ENCODE results near the gene HES5.

Gene HES5

DNA sequence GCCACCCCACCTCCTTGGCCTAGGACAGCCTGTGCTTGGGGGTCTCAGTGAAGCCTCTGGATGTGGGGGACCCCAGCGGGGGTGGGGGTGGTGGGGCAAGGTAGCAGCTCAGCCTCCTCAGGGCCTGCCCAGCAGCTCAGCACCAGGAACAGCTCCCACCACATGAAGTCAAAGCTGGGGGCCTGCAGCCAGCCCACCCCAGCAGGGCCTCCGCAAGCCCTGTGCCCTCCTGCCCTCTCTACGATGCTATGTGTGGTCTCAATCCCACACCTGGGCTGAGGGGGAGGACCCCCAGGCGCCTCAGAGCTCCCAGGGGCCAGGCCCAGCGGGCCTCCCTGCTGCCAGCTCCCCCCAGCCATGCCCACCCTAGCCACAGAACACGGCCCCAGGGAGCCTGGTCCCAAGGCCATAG, 22.3 kb downstream of the HES5 start:
- Histone ChIP-seq H3K4ac (ENCODE audit: low read depth in 1 of 2, low read length in 2 of 2) (no peak overlapping the region), H3K18ac (ENCODE audit: low read depth in 1 of 2, low read length in 2 of 2) (no peak overlapping the region), H3K4me3 (ENCODE audit: insufficient read depth in 1 of 2, low read depth in 1 of 2, low read length in 2 of 2) (no peak overlapping the region), H2BK15ac (ENCODE audit: low read depth, poor library complexity, severe bottlenecking) (no peak overlapping the region), H3K79me1 (replicated peaks; ENCODE audit: low read length, poor library complexity, severe bottlenecking) (peaks cover 3% of the 10 kb centered on the region), H3K9me3 (ENCODE audit: control insufficient read depth, low read length) (no peaks in the 10 kb centered on the region), H3K23ac (ENCODE audit: low read length in 2 of 2) (no peak overlapping the region), H4K91ac (ENCODE audit: low read length) (no peak overlapping the region), H3K27me3 (ENCODE audit: control insufficient read depth in 1 of 2, insufficient read depth in 1 of 2, low read length in 2 of 2) (peaks cover 0 to 32% of the 10 kb centered on the region in 2 experiments), H2BK120ac (ENCODE audit: low read depth, low read length) (no peak overlapping the region), H2AK5ac (ENCODE audit: low read length, severe bottlenecking) (no peak overlapping the region), H2BK12ac (ENCODE audit: low read length in 2 of 2) (no peak overlapping the region), H3K36me3 (ENCODE audit: control insufficient read depth in 1 of 2, insufficient read depth in 2 of 2, low read depth in 1 of 2, low read length in 2 of 2) (peaks cover 35 to 78% of the 10 kb centered on the region in 2 experiments), H3K14ac (ENCODE audit: low read length in 2 of 2) (no peak overlapping the region), H2AFZ (ENCODE audit: low read depth, low read length) (no peak overlapping the region), H2BK5ac (ENCODE audit: low read depth, low read length, poor library complexity, severe bottlenecking) (no peak overlapping the region), H3K27ac (ENCODE audit: low read length, poor library complexity, severe bottlenecking) (no peak overlapping the region), H3K4me1 (ENCODE audit: control insufficient read depth, insufficient read depth, low read depth, low read length) (peaks cover 16% of the 10 kb centered on the region), H4K8ac (ENCODE audit: low read length) (no peak overlapping the region), H3K9ac (ENCODE audit: low read length) (no peak overlapping the region), H3K4me2 (ENCODE audit: low read length, poor library complexity, severe bottlenecking) (no peak overlapping the region)
- 94% methylated on average over 5 of the region's 6 CpGs for WGBS
- DNase-seq, result no peak

DNA sequence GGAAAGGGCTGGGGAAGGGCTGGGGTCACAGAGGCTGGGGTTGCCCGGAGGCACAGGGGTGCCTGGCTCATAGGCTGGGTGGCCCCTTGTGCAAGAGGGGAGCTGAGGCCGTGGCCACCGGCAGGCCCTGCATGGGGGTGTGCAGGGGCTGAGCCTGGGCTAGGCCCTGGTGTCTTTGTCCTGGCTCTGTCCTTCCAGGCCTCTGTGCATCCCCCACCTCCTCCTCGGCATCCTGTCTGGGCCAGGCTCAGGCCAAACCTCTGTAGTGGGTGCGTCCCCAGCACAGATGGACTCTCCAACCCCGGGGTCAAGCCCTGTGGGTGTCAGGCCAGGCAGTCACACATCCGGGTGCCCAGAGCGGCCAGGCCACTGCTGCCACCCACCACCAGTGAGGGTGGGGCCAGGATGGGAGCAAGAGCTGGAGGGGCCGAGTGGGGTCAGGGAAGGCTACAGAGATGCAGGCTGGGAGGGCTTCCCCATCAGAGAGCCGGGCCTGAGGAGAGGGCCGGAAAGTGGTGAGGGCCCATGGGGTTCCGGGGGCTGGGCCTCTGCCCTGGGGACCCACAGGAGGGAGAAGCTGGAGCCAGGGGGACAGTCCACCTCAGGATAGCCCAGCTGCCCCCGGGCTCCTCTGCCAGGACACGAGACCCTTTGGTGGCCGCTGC, 23.0 kb downstream of the HES5 start:
- H3K27me3 ChIP-seq (ENCODE audit: control insufficient read depth in 1 of 2, insufficient read depth in 1 of 2, low read length in 2 of 2), result peaks cover 0 to 39% of the 10 kb centered on the region in 2 experiments
- H2BK5ac ChIP-seq (ENCODE audit: low read depth, low read length, poor library complexity, severe bottlenecking), result no peak overlapping the region
- H3K27ac ChIP-seq (ENCODE audit: low read length, poor library complexity, severe bottlenecking), result no peak overlapping the region
- H2AFZ ChIP-seq (ENCODE audit: low read depth, low read length), result no peak overlapping the region
- H3K18ac ChIP-seq (ENCODE audit: low read depth in 1 of 2, low read length in 2 of 2), result no peak overlapping the region
- H2BK15ac ChIP-seq (ENCODE audit: low read depth, poor library complexity, severe bottlenecking), result peak overlapping the region; percentile 37
- no peak overlapping the region for H3K4ac ChIP-seq (ENCODE audit: low read depth in 1 of 2, low read length in 2 of 2)
- H3K9ac ChIP-seq (ENCODE audit: low read length), result no peak overlapping the region
- no peak overlapping the region for H2BK12ac ChIP-seq (ENCODE audit: low read length in 2 of 2)
- no peak overlapping the region for H3K14ac ChIP-seq (ENCODE audit: low read length in 2 of 2)
- peaks cover 2% of the 10 kb centered on the region for H3K79me1 ChIP-seq (replicated peaks; ENCODE audit: low read length, poor library complexity, severe bottlenecking)
- no peak overlapping the region for H2AK5ac ChIP-seq (ENCODE audit: low read length, severe bottlenecking)
- no peak overlapping the region for H4K91ac ChIP-seq (ENCODE audit: low read length)
- no peak overlapping the region for H2BK120ac ChIP-seq (ENCODE audit: low read depth, low read length)
- H3K9me3 ChIP-seq (ENCODE audit: control insufficient read depth, low read length), result no peaks in the 10 kb centered on the region
- H3K36me3 ChIP-seq (ENCODE audit: control insufficient read depth in 1 of 2, insufficient read depth in 2 of 2, low read depth in 1 of 2, low read length in 2 of 2), result peaks cover 30 to 78% of the 10 kb centered on the region in 2 experiments
- 68% methylated on average over 13 of the region's 15 CpGs for WGBS
- no peak overlapping the region for H3K23ac ChIP-seq (ENCODE audit: low read length in 2 of 2)
- peaks cover 19% of the 10 kb centered on the region for H3K4me1 ChIP-seq (ENCODE audit: control insufficient read depth, insufficient read depth, low read depth, low read length)
- H3K4me2 ChIP-seq (ENCODE audit: low read length, poor library complexity, severe bottlenecking), result no peak overlapping the region
- H3K4me3 ChIP-seq (ENCODE audit: insufficient read depth in 1 of 2, low read depth in 1 of 2, low read length in 2 of 2), result no peak overlapping the region
- no peak overlapping the region for H4K8ac ChIP-seq (ENCODE audit: low read length)
- no peak for DNase-seq

- DNase-seq, result no peak
- H2BK5ac ChIP-seq (ENCODE audit: low read depth, low read length, poor library complexity, severe bottlenecking), result no peak overlapping the region
- H2AK5ac ChIP-seq (ENCODE audit: low read length, severe bottlenecking), result no peak overlapping the region
- no peak overlapping the region for H3K4ac ChIP-seq (ENCODE audit: low read depth in 1 of 2, low read length in 2 of 2)
- no peak overlapping the region for H2BK15ac ChIP-seq (ENCODE audit: low read depth, poor library complexity, severe bottlenecking)
- H3K27me3 ChIP-seq (ENCODE audit: control insufficient read depth in 1 of 2, insufficient read depth in 1 of 2, low read length in 2 of 2), result peaks cover 0 to 46% of the 10 kb centered on the region in 2 experiments
- no peak overlapping the region for H4K8ac ChIP-seq (ENCODE audit: low read length)
- peaks cover 19% of the 10 kb centered on the region for H3K4me1 ChIP-seq (ENCODE audit: control insufficient read depth, insufficient read depth, low read depth, low read length)
- H3K9ac ChIP-seq (ENCODE audit: low read length), result no peak overlapping the region
- no peak overlapping the region for H3K14ac ChIP-seq (ENCODE audit: low read length in 2 of 2)
- no peaks in the 10 kb centered on the region for H3K79me1 ChIP-seq (replicated peaks; ENCODE audit: low read length, poor library complexity, severe bottlenecking)
- 84% methylated on average over 30 of the region's 30 CpGs for WGBS
- H3K4me3 ChIP-seq (ENCODE audit: insufficient read depth in 1 of 2, low read depth in 1 of 2, low read length in 2 of 2), result peak overlapping the region in 1 of 2 experiments; percentile 2
- no peak overlapping the region for H3K23ac ChIP-seq (ENCODE audit: low read length in 2 of 2)
- H3K4me2 ChIP-seq (ENCODE audit: low read length, poor library complexity, severe bottlenecking), result no peak overlapping the region
- peaks cover 22 to 78% of the 10 kb centered on the region in 2 experiments for H3K36me3 ChIP-seq (ENCODE audit: control insufficient read depth in 1 of 2, insufficient read depth in 2 of 2, low read depth in 1 of 2, low read length in 2 of 2)
- H4K91ac ChIP-seq (ENCODE audit: low read length), result peak overlapping the region; percentile 28
- H3K27ac ChIP-seq (ENCODE audit: low read length, poor library complexity, severe bottlenecking), result no peak overlapping the region
- no peaks in the 10 kb centered on the region for H3K9me3 ChIP-seq (ENCODE audit: control insufficient read depth, low read length)
- H2AFZ ChIP-seq (ENCODE audit: low read depth, low read length), result no peak overlapping the region
- H2BK12ac ChIP-seq (ENCODE audit: low read length in 2 of 2), result no peak overlapping the region
- H3K18ac ChIP-seq (ENCODE audit: low read depth in 1 of 2, low read length in 2 of 2), result no peak overlapping the region
- no peak overlapping the region for H2BK120ac ChIP-seq (ENCODE audit: low read depth, low read length)
These were observed 23.8 kb downstream of the HES5 start for GRCh38 chr1:2506007-2506860.

DNA sequence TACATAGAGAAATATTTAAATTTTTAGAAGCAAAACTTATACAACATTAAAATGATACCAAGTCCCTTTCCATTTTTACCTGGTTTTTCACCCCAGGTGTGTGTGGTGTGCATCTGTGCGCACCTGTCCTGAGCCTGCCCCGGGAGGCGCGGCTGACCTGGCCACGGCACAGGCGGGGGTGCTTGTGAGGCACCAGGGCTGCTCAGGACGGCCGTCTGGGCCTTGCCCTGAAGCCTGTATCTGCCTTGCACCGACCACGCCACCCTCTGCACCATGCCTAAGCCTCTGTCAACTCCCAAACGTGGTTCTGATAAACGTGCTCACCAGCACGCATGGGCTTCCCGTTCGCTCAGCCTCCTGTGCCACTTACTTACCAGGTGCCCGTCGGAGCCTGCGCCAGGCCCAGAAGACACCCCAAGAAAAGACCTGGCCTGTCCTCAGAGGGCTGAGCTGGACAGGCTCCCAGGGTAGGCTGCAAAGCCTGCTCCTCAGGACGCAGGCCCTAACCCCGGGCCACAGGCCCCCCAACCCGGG, 24.5 kb downstream of the HES5 start:
- Histone ChIP-seq H3K18ac (ENCODE audit: low read depth in 1 of 2, low read length in 2 of 2) (no peak overlapping the region), H3K27me3 (ENCODE audit: control insufficient read depth in 1 of 2, insufficient read depth in 1 of 2, low read length in 2 of 2) (peaks cover 0 to 51% of the 10 kb centered on the region in 2 experiments), H3K9me3 (ENCODE audit: control insufficient read depth, low read length) (no peaks in the 10 kb centered on the region), H3K4me2 (ENCODE audit: low read length, poor library complexity, severe bottlenecking) (no peak overlapping the region), H3K79me1 (replicated peaks; ENCODE audit: low read length, poor library complexity, severe bottlenecking) (no peaks in the 10 kb centered on the region), H2AK5ac (ENCODE audit: low read length, severe bottlenecking) (no peak overlapping the region), H3K27ac (ENCODE audit: low read length, poor library complexity, severe bottlenecking) (no peak overlapping the region), H2AFZ (ENCODE audit: low read depth, low read length) (no peak overlapping the region), H3K4ac (ENCODE audit: low read depth in 1 of 2, low read length in 2 of 2) (no peak overlapping the region), H4K8ac (ENCODE audit: low read length) (peak overlapping the region; percentile 12), H2BK15ac (ENCODE audit: low read depth, poor library complexity, severe bottlenecking) (no peak overlapping the region), H2BK12ac (ENCODE audit: low read length in 2 of 2) (no peak overlapping the region), H3K23ac (ENCODE audit: low read length in 2 of 2) (no peak overlapping the region), H3K4me1 (ENCODE audit: control insufficient read depth, insufficient read depth, low read depth, low read length) (peaks cover 20% of the 10 kb centered on the region), H3K4me3 (ENCODE audit: insufficient read depth in 1 of 2, low read depth in 1 of 2, low read length in 2 of 2) (no peak overlapping the region), H3K9ac (ENCODE audit: low read length) (no peak overlapping the region), H2BK5ac (ENCODE audit: low read depth, low read length, poor library complexity, severe bottlenecking) (no peak overlapping the region), H3K36me3 (ENCODE audit: control insufficient read depth in 1 of 2, insufficient read depth in 2 of 2, low read depth in 1 of 2, low read length in 2 of 2) (peaks cover 16 to 74% of the 10 kb centered on the region in 2 experiments), H2BK120ac (ENCODE audit: low read depth, low read length) (no peak overlapping the region), H3K14ac (ENCODE audit: low read length in 2 of 2) (no peak overlapping the region), H4K91ac (ENCODE audit: low read length) (no peak overlapping the region)
- 83% methylated on average over 21 of the region's 21 CpGs for WGBS
- no peak for DNase-seq

Measured in mesenchymal stem cell (in vitro differentiated cells and primary cell).